Transverse colon (tissue), 4 donors: ENCODE data around the gene NNAT. TPM values are rescaled to one million over a fixed set of nuclear protein-coding genes. Genes with fewer than 3 reads are reported as not detected.
"Not testable (repeated sequence)": the region's sequence is repeated elsewhere in the genome, so short reads cannot be mapped to it uniquely, and the experiment has no call there.

Source experiments
- DNase-seq: peaks from one replicate; pipeline ENCODE4 v3.0.0-alpha.2; 2019
- H3K27ac ChIP-seq, 4 donors: fragments of 200-600 bp; sonication (generic); 2 replicates each; pipeline ENCODE4 v1.5.1; 2016 to 2018; ENCODE audit warnings: inconsistent platforms in 4 of 4
- H3K27me3 ChIP-seq: fragments of 200-600 bp; sonication (generic); 2 replicates; pipeline ENCODE4 v1.5.1; 2017; ENCODE audit warnings: inconsistent platforms
- H3K36me3 ChIP-seq, 4 donors: fragments of 200-600 bp; sonication (generic); 2 replicates each; pipeline ENCODE4 v1.5.1; 2017 to 2019; ENCODE audit warnings: inconsistent platforms in 4 of 4
- H3K4me1 ChIP-seq, 4 donors: fragments of 200-600 bp; sonication (generic); 2 replicates each; pipeline ENCODE4 v1.5.1; 2017 to 2020; ENCODE audit warnings: inconsistent platforms in 4 of 4
- H3K4me3 ChIP-seq, 4 donors: fragments of 200-600 bp; sonication (generic); 1 replicate in 1 of 4; 2 replicates in 3 of 4; pipeline versions ENCODE4 v1.5.1 to v1.6.1; 2017 to 2019; ENCODE audit warnings: inconsistent platforms in 4 of 4
- H3K9me3 ChIP-seq, 2 donors: fragments of 200-600 bp; sonication (generic); 2 replicates each; pipeline ENCODE4 v1.5.1; 2017 to 2019; ENCODE audit warnings: inconsistent platforms in 2 of 2
- EP300 ChIP-seq: sonication (generic); formaldehyde crosslinking; IDR thresholded peaks from one replicate; pipeline ENCODE4 v1.6.1; 2017; ENCODE audit warnings: antibody characterized with exemption, low read depth
- POLR2A ChIP-seq: fragments of 450-650 bp; IDR thresholded peaks from one replicate; pipeline ENCODE4 v1.6.1; 2016; ENCODE audit warnings: antibody characterized with exemption, mild to moderate bottlenecking, moderate library complexity
- POLR2AphosphoS5 ChIP-seq, 3 donors: sonication (generic); formaldehyde crosslinking; IDR thresholded peaks; one replicate each; pipeline ENCODE4 v1.6.1; 2016; ENCODE audit warnings: antibody characterized with exemption in 3 of 3
- WGBS, 2 donors: methylation state at CpG; one replicate each; pipeline ENCODE4 v1.1.5; 2018; ENCODE audit warnings: low coverage in 1 of 2; 5-methylcytosine and 5-hydroxymethylcytosine counted together
- in situ Hi-C, 4 donors: fragments of 200-750 bp; cut with MboI; loops; one replicate each; pipeline versions ENCODE4 v1.15.0 to v1.15.1; 2017; ENCODE audit warnings: low sequenced_read_pairs in 3 of 4, low pct_ligation_motif_present in 1 of 4, low pct_unique_long_range_greater_than_20kb in 1 of 4
- intact Hi-C: fragments of 100-400 bp; cut with DNase I; formaldehyde crosslinking; loops from one replicate; pipeline ENCODE4 v1.15.1; 2023; ENCODE audit warnings: low total_unique reads
- total RNA-seq, 4 donors: library from RNA; depleted of rRNA; stranded (reverse); fragments of >200 nt; gene quantifications; one replicate each; pipeline ENCODE4 v1.1.0, GENCODE V29; 2016
- TF ChIP-seq, protein P1 (sequence below), 5 experiments: fragments of 200-600 bp in 3 of 5; fragments of 450-650 bp in 2 of 5; sonication (generic) in 3 of 5; IDR thresholded peaks; 1 replicate in 2 of 5; 2 replicates in 3 of 5; pipeline ENCODE4 v1.5.1; 2016 to 2017; ENCODE audit warnings: antibody characterized with exemption in 5 of 5, inconsistent platforms in 3 of 5, mild to moderate bottlenecking in 2 of 5, moderate library complexity in 1 of 5

NNAT gene
- total RNA-seq, 4 donors from 2014 or later, result 11.3 to 33.0 (median 14.3) TPM

DNA sequence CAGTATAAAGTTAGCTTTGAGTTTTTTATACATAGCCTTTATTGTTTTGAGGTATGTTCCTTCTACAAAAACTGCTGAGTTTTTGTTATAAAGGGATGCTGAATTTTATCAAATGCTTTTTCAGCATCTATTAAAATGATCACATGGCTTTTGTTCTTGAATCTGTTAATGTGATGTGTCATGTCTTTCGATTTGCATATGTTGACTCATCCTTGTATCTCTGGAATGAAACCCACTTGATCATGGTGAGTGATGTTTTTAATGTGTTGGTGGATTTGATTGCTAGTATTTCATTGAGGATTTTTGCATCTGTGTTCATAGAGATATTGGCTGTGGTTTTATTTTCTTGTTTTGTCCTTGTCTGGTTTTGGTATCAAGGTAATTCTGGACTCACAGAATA, 31.4 kb downstream of the NNAT start:
- DNase-seq, result no peak
- Histone ChIP-seq H3K9me3 (no peaks in the 10 kb centered on the region), H3K4me1 (peaks cover 0 to 8% (median 3%) of the 10 kb centered on the region in 4 donors), H3K36me3 (no peaks in the 10 kb centered on the region), H3K4me3 (no peak overlapping the region), H3K27ac (no peak overlapping the region), H3K27me3 (no peaks in the 10 kb centered on the region)
- in situ Hi-C loops, result loop anchor here in 3 of 4 donors (25.0 kb wide), 2 partner anchors 435 to 685 kb away; no protein-coding TSS in a partner anchor
- 29 to 57% methylated on average over 1 of the region's 1 CpG for WGBS, 2 donors
- intact Hi-C loops, result no loop called here
- no peak for TF ChIP-seq POLR2A
- TF ChIP-seq EP300, result no peak
- TF ChIP-seq, protein P1, sequence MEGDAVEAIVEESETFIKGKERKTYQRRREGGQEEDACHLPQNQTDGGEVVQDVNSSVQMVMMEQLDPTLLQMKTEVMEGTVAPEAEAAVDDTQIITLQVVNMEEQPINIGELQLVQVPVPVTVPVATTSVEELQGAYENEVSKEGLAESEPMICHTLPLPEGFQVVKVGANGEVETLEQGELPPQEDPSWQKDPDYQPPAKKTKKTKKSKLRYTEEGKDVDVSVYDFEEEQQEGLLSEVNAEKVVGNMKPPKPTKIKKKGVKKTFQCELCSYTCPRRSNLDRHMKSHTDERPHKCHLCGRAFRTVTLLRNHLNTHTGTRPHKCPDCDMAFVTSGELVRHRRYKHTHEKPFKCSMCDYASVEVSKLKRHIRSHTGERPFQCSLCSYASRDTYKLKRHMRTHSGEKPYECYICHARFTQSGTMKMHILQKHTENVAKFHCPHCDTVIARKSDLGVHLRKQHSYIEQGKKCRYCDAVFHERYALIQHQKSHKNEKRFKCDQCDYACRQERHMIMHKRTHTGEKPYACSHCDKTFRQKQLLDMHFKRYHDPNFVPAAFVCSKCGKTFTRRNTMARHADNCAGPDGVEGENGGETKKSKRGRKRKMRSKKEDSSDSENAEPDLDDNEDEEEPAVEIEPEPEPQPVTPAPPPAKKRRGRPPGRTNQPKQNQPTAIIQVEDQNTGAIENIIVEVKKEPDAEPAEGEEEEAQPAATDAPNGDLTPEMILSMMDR (IDR thresholded peaks at IDR 0.05), result no peak
- no peak for TF ChIP-seq POLR2AphosphoS5 (IDR thresholded peaks at IDR 0.05)

DNA sequence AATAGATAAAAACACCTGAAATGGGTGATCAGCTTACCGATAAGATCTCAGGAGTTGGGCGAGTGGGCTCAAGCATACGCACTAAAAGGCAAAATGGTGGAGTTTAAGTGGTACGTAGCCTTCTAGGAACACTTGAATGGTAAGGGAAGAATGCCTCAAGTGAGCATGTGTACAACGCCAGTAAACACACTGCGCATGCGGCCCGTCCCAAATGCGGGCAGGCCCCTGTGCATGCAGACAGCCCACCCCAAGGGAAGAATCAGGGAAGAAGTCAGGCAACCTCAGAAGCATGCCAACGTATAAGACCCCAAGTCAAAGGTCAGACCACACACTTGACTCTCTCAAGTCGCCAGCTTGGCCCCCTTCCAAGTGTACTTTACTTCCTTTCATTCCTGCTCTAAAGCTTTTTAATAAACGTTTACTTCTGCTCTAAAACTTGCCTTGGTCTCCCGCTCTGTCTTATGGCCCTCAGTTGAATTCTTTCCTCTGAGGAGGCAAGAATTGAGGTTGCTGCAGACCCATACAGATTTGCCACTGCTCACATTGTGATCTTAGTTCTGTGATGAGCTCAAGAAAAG, 33.8 kb downstream of the NNAT start:
- 68 to 69% methylated on average over 7 to 13 of the region's 13 CpGs for WGBS, 2 donors
- DNase-seq, H3K27me3 ChIP-seq, H3K4me3 ChIP-seq, intact Hi-C loops, H3K27ac ChIP-seq, H3K36me3 ChIP-seq, H3K9me3 ChIP-seq, H3K4me1 ChIP-seq: not testable (repeated sequence)
- in situ Hi-C loops, result loop anchor here in 3 of 4 donors (25.0 kb wide), 2 partner anchors 432 to 682 kb away; no protein-coding TSS in a partner anchor

DNA sequence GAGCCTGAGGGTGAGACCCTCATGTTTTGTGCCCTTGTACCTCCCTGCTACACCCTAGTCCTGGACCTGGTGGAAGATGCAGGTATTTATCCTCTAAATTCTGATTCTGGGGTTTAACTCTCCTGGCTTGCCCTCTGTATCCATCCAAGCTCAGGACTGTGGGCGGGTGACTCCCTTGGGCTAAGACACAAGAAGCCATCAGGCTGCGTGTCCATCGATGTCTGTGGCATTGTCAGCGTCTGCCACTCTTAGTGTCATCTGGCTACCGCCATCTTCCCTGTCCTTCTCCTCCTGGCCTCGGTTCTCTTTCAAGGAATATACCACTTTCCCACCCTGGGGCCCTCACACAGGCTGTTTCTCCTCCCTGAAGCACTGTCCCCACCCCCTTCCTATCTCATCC, 35.5 kb downstream of the NNAT start:
- Histone ChIP-seq H3K9me3 (no peaks in the 10 kb centered on the region), H3K4me1 (no peaks in the 10 kb centered on the region), H3K27me3 (peaks cover 9% of the 10 kb centered on the region), H3K36me3 (no peaks in the 10 kb centered on the region), H3K4me3 (no peak overlapping the region), H3K27ac (no peak overlapping the region)
- intact Hi-C loops (no loop called here), in situ Hi-C loops (loop anchor here in 3 of 4 donors (25.0 kb wide), 2 partner anchors 431 to 681 kb away; no protein-coding TSS in a partner anchor)
- TF ChIP-seq, protein P1 (IDR thresholded peaks at IDR 0.05), result no peak
- no peak for TF ChIP-seq POLR2A
- TF ChIP-seq EP300, result no peak
- no peak for TF ChIP-seq POLR2AphosphoS5 (IDR thresholded peaks at IDR 0.05)
- 49 to 84% methylated on average over 6 of the region's 6 CpGs for WGBS, 2 donors
- no peak for DNase-seq

DNA sequence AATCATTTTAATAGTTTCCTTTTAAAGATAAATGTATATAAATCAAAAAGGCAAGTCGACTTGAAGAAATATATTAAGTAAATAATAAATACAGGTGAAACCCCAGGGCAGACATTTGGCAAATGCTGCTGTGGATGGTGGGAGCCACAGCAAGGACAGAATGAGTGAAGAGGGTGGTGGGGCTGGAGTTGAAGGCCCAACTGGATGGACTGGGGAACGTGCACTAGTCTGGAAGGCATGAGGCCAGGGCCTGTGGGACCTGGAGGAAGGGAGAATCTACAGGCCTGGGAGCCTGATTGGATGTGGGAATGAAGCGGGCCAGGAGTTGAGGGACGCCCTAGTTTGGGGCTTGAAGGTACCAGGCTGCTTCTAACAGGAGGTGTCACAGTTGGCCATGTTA, 37.3 kb downstream of the NNAT start:
- intact Hi-C loops (no loop called here), in situ Hi-C loops (loop anchor here in 3 of 4 donors (25.0 kb wide), 2 partner anchors 429 to 679 kb away; no protein-coding TSS in a partner anchor)
- WGBS, 2 donors, result 50 to 73% methylated on average over 1 to 4 of the region's 4 CpGs

More for the DNA sequence above, 37.3 kb downstream of the NNAT start:
- H3K9me3 ChIP-seq, result no peaks in the 10 kb centered on the region
- TF ChIP-seq POLR2AphosphoS5 (IDR thresholded peaks at IDR 0.05) (no peak), POLR2A (no peak), EP300 (no peak)
- TF ChIP-seq, protein P1 (IDR thresholded peaks at IDR 0.05), result no peak
- peaks cover 27% of the 10 kb centered on the region for H3K27me3 ChIP-seq
- DNase-seq, result no peak
- H3K4me1 ChIP-seq, result no peaks in the 10 kb centered on the region
- H3K4me3 ChIP-seq, result no peak overlapping the region
- no peaks in the 10 kb centered on the region for H3K36me3 ChIP-seq
- H3K27ac ChIP-seq, result no peak overlapping the region
